ENCODE results near the gene C1orf167. TPM values are rescaled to one million over a fixed set of nuclear protein-coding genes. Genes with fewer than 3 reads are reported as not detected.

The C1orf167 gene
- total and polyA plus RNA-seq, 2 of the 8 experiments (the other 6 are each of a cell fraction or from before 2014, with no cell fraction given), result 0.70 to 1.3 TPM

DNA sequence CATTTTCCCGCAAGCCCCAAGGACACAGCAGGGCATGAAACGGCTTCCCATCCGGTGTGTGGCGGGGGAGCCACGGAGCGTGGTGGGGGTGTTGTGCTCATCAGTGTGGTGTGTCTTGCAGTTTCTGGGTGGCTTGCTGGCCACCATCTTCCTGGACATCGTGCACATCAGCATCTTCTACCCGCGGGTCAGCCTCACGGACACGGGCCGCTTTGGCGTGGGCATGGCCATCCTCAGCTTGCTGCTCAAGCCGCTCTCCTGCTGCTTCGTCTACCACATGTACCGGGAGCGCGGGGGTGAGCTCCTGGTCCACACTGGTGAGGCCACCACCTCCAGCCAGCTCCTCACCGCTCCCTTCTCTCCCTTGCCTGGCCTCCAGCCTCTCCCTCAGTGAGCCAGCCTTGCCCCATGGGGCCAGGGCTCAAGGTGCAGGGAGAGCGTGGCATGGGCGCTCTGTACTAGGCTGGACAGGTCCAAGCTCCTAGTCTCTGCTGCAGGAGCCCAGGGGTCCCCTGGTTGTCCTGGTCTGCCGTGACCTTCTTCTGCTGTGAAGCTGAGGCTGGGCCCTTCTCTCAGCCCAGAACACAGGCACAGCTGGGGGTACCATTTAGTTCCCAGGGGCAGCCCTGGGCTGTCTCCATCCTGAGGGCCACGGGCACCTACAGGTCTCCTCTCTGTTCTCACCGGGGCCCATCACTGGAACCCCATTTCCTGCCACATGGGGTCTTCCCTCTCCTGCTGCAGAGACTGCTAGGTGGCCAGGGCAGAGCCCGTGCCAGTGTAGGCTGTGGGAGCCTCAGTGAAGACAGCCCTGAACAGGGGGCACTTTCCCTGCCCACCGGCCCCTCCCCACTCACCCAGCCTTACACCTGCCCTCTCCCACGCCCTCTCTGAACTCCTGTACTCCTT is 13.4 kb upstream of the C1orf167 start:
- Histone ChIP-seq H2AK5ac (ENCODE audit: low read depth, low read length) (no peak overlapping the region), H3K4ac (replicated peaks; ENCODE audit: insufficient read length, low read depth, low read length) (no peak overlapping the region), H2BK5ac (ENCODE audit: low read depth, low read length) (no peak overlapping the region), H3K4me3 (ENCODE audit: extremely low read depth in 1 of 4, insufficient read depth in 2 of 4, low read depth in 3 of 4, low read length in 4 of 4) (no peak overlapping the region), H4K91ac (replicated peaks; ENCODE audit: insufficient read length, low read length) (no peak overlapping the region), H2BK12ac (ENCODE audit: low read depth, low read length) (peak overlapping the region; percentile 60; the same call in 1 of the 2 replicates), H3K56ac (replicated peaks; ENCODE audit: insufficient read length, low read depth, low read length) (no peak overlapping the region), H4K5ac (ENCODE audit: insufficient read length, low read depth, low read length) (no peak overlapping the region), H3K79me2 (ENCODE audit: control insufficient read depth in 1 of 2, insufficient read depth in 2 of 2, low read length in 2 of 2) (no peaks in the 10 kb centered on the region), H4K8ac (ENCODE audit: extremely low read depth, insufficient read depth, low read length) (no peak overlapping the region), H3K79me1 (ENCODE audit: low read depth, low read length) (no peaks in the 10 kb centered on the region), H3K27ac (ENCODE audit: low read depth, low read length) (no peak overlapping the region), H2BK120ac (replicated peaks; ENCODE audit: low read depth, low read length) (no peak overlapping the region), H2BK15ac (ENCODE audit: low read length) (no peak overlapping the region), H4K20me1 (replicated peaks in 1 of 2; ENCODE audit: control insufficient read depth in 1 of 2, insufficient read depth in 2 of 2, low read length in 2 of 2) (peaks cover 0 to 6% of the 10 kb centered on the region in 2 experiments), H3K4me2 (ENCODE audit: insufficient read depth in 1 of 2, low read depth in 2 of 2, low read length in 2 of 2) (no peak overlapping the region), H2AFZ (ENCODE audit: low read length) (no peak overlapping the region), H3K23ac (ENCODE audit: insufficient read length) (no peak overlapping the region), H3K9ac (replicated peaks in 1 of 4; ENCODE audit: extremely low read depth in 1 of 4, low read depth in 3 of 4, low read length in 3 of 4) (no peak overlapping the region), H3K9me3 (ENCODE audit: insufficient read depth in 2 of 2, low read depth in 1 of 2, low read length in 1 of 2) (no peaks in the 10 kb centered on the region), H3K27me3 (replicated peaks in 1 of 4; ENCODE audit: control insufficient read depth in 3 of 4, extremely low read depth in 1 of 4, insufficient read depth in 3 of 4, low read length in 3 of 4) (no peaks in the 10 kb centered on the region), H3K14ac (ENCODE audit: insufficient read length) (no peak overlapping the region), H3K36me3 (ENCODE audit: control insufficient read depth in 2 of 4, insufficient read depth in 4 of 4, low read length in 3 of 4) (peaks cover 2 to 25% (median 11%) of the 10 kb centered on the region in 4 experiments; a peak in 6 of 8 replicates), H3K4me1 (replicated peaks in 1 of 4; ENCODE audit: control insufficient read depth in 3 of 4, insufficient read depth in 4 of 4, low read length in 3 of 4) (peaks cover 0 to 11% (median 3%) of the 10 kb centered on the region in 4 experiments; a peak in 4 of 7 replicates), H3K23me2 (ENCODE audit: low read depth, low read length) (no peaks in the 10 kb centered on the region; the same call in 1 of the 2 replicates), H3K18ac (ENCODE audit: extremely low read depth, low read length) (no peak overlapping the region; the same call in 1 of the 2 replicates), H2BK20ac (ENCODE audit: low read length) (no peak overlapping the region)
- DNase-seq (ENCODE audit: low read depth in 1 of 2, low spot score in 2 of 2) (no peak), FAIRE-seq (no peak)
- ChIA-PET POLR2A (ENCODE audit: partially characterized antibody) (interaction anchor here (1.1 to 3.1 kb wide), 4 partner anchors 8 to 95 kb away, joined by 3 to 11 read pairs (median 4); partner anchors contain the start of gene FBXO2), CTCF (ENCODE audit: partially characterized antibody) (interaction anchor here (0.7 to 3.1 kb wide), 16 partner anchors 9 to 105 kb away, joined by 3 to 21 read pairs (median 4); partner anchors contain the start of genes AGTRAP and FBXO6)
- 97% methylated on average over 24 of the region's 27 CpGs; no CpG with 5 or more reads in 1 of the 2 experiments for WGBS, 2 experiments (ENCODE audit: extremely low coverage in 1 of 2, insufficient coverage in 1 of 2, insufficient read length in 1 of 2, insufficient replicate concordance in 2 of 2, low coverage in 1 of 2, low lambda C conversion rate in 2 of 2, missing lambda C conversion rate in 1 of 2)
- no peak for TF ChIP-seq POLR2AphosphoS5 (IDR thresholded peaks at IDR 0.05; ENCODE audit: low read depth, low read length)
- TF ChIP-seq RNF2 (IDR thresholded peaks at IDR 0.05; ENCODE audit: borderline replicate concordance, low read depth, low read length, missing control alignments, poor library complexity, severe bottlenecking), result no peak
- no peak for TF ChIP-seq YY1 (IDR thresholded peaks at IDR 0.05; ENCODE audit: low read depth, low read length)
- no peak for TF ChIP-seq POU5F1 (IDR thresholded peaks at IDR 0.05; ENCODE audit: low read depth, low read length)
- no peak for TF ChIP-seq TBP (IDR thresholded peaks at IDR 0.05; ENCODE audit: low read depth, low read length)
- no peak for TF ChIP-seq SRF (IDR thresholded peaks at IDR 0.05; ENCODE audit: low read depth, low read length)
- TF ChIP-seq POLR2A (IDR thresholded peaks at IDR 0.05; ENCODE audit: control extremely low read depth in 1 of 2, low read depth in 2 of 2, low read length in 2 of 2), result no peak
- no peak for TF ChIP-seq NRF1 (IDR thresholded peaks at IDR 0.05; ENCODE audit: low read depth, low read length)
- no peak for TF ChIP-seq SUZ12 (IDR thresholded peaks at IDR 0.05; ENCODE audit: low read length)
- no peak for TF ChIP-seq EGR1 (IDR thresholded peaks at IDR 0.05; ENCODE audit: borderline replicate concordance, low read depth, low read length)
- no peak for TF ChIP-seq MAFK (IDR thresholded peaks at IDR 0.05; ENCODE audit: low read depth, low read length)
- no peak for TF ChIP-seq EZH2 (IDR thresholded peaks at IDR 0.05; ENCODE audit: low read depth, low read length, severe bottlenecking)
